NCI-H2227 treated with DMSO at 0.1 percent for 48 hours (cell line): Measurements from ENCODE around the gene MSLN.
"Not testable (repeated sequence)": the region's sequence is repeated elsewhere in the genome, so short reads cannot be mapped to it uniquely, and the experiment has no call there.

Source experiments
- DNase-seq: peaks from one replicate; lab custom pipeline; 2025; lab: John Stamatoyannopoulos, UW

The MSLN gene

GRCh38 chr16:735982-736453 is 24.5 kb upstream of the MSLN start:
- no peak for DNase-seq

- no peak for DNase-seq
Observed at GRCh38 chr16:736936-737481, 23.5 kb upstream of the MSLN start.

- no peak for DNase-seq
Observed at GRCh38 chr16:739560-740458, 20.7 kb upstream of the MSLN start.

GRCh38 chr16:740459-740763 is 20.1 kb upstream of the MSLN start:
- DNase-seq, result no peak

- DNase-seq, result peak; percentile 87
Observed at GRCh38 chr16:740764-741505, 19.6 kb upstream of the MSLN start, which contains the start of gene CIAO3. TSS of gene CIAO3 (minus strand) at chr16:740997. CDS start at chr16:740985, 12 bp downstream.

- DNase-seq, result no peak
Observed at GRCh38 chr16:741986-742629, 18.4 kb upstream of the MSLN start.

- DNase-seq, result not testable (repeated sequence)
Observed at GRCh38 chr16:742894-743293, 17.6 kb upstream of the MSLN start.

- no peak for DNase-seq
Observed at GRCh38 chr16:743794-744500, 16.6 kb upstream of the MSLN start.

GRCh38 chr16:745739-746138 is 14.8 kb upstream of the MSLN start:
- no peak for DNase-seq

GRCh38 chr16:746637-747036 is 13.9 kb upstream of the MSLN start:
- DNase-seq, result no peak

- DNase-seq, result no peak
Observed at GRCh38 chr16:747978-748746, 12.4 kb upstream of the MSLN start.

- no peak for DNase-seq
Observed at GRCh38 chr16:749010-749409, 11.5 kb upstream of the MSLN start.

GRCh38 chr16:750485-750884 is 10.0 kb upstream of the MSLN start:
- DNase-seq, result no peak

GRCh38 chr16:751152-752006 is 9.2 kb upstream of the MSLN start:
- no peak for DNase-seq

GRCh38 chr16:752007-752312 is 8.6 kb upstream of the MSLN start:
- no peak for DNase-seq

GRCh38 chr16:754121-754607 is 6.4 kb upstream of the MSLN start:
- DNase-seq, result not testable (repeated sequence)

- no peak for DNase-seq
Observed at GRCh38 chr16:754656-755055, 5.9 kb upstream of the MSLN start.

GRCh38 chr16:756428-756827 is 4.1 kb upstream of the MSLN start:
- no peak for DNase-seq

GRCh38 chr16:759110-759910 is 1.2 kb upstream of the MSLN start:
- no peak for DNase-seq
